B cell (primary cell): Measurements from ENCODE around the gene CDK5RAP2. TPM values are rescaled to one million over a fixed set of nuclear protein-coding genes. Genes with fewer than 3 reads are reported as not detected.

Source experiments
- ATAC-seq: fragments of 200-7000 bp; cut with Tn5 transposase; one replicate; pipeline ENCODE4 v1.10.0; 2021; ENCODE audit warnings: low read depth, mild to moderate bottlenecking, moderate number of reproducible peaks, moderate library complexity
- CTCF ChIA-PET: fragments of 350-600 bp; sonication (Branson Sonifier 250); formaldehyde crosslinking; loops from one replicate; lab custom pipeline; 2021; ENCODE audit warnings: antibody characterized with exemption, inconsistent platforms; lab: Charles Lee
- POLR2A ChIA-PET: fragments of 350-600 bp; sonication (Branson Sonifier 250); formaldehyde crosslinking; loops from one replicate; lab custom pipeline; 2021; ENCODE audit warnings: antibody characterized with exemption; lab: Charles Lee
- DNase-seq: peaks from one replicate; pipeline ENCODE4 v3.0.0; 2013
- H2AFZ ChIP-seq: 2 replicates; pipeline ENCODE4 v1.6.1; 2012; ENCODE audit warnings: mild to moderate bottlenecking, low read depth, low read length; ENCODE audit not compliant: insufficient read depth, poor library complexity, severe bottlenecking
- H3K27ac ChIP-seq, 2 donors: 1 replicate in 1 of 2; 2 replicates in 1 of 2; pipeline ENCODE4 v1.5.1; 2012 to 2013; ENCODE audit warnings: low read length in 2 of 2, mild to moderate bottlenecking in 2 of 2, moderate library complexity in 1 of 2
- H3K27me3 ChIP-seq, 4 experiments: fragments of 200-600 bp in 1 of 4; sonication (generic) in 1 of 4; replicated peaks in 1 of 4; 1 replicate in 2 of 4; 2 replicates in 2 of 4; pipeline versions ENCODE4 v1.6.1 to v1.7.0; 2013 to 2016; ENCODE audit warnings: low read length in 3 of 4, mild to moderate bottlenecking in 2 of 4, mixed read lengths in 1 of 4, moderate library complexity in 1 of 4; ENCODE audit not compliant: insufficient read depth in 4 of 4, control insufficient read depth in 3 of 4; ENCODE audit errors: control extremely low read depth in 1 of 4
- H3K36me3 ChIP-seq, 2 experiments: replicated peaks in 1 of 2; 1 replicate in 1 of 2; 2 replicates in 1 of 2; pipeline versions ENCODE4 v1.6.1 to v1.7.1; 2013; ENCODE audit warnings: low read length in 1 of 2; ENCODE audit not compliant: insufficient read depth in 2 of 2, control insufficient read depth in 1 of 2; ENCODE audit errors: control extremely low read depth in 1 of 2, extremely low read depth in 1 of 2
- H3K4me1 ChIP-seq, 2 donors: fragments of 200-600 bp in 1 of 2; sonication (generic) in 1 of 2; 1 replicate in 1 of 2; 2 replicates in 1 of 2; pipeline versions ENCODE4 v1.5.1 to v1.6.1; 2013 to 2017; ENCODE audit warnings: low read length in 2 of 2; ENCODE audit not compliant: control insufficient read depth in 2 of 2, insufficient read depth in 2 of 2
- H3K4me2 ChIP-seq: replicated peaks from 2 replicates; pipeline ENCODE3; 2012; ENCODE audit warnings: mild to moderate bottlenecking, low read depth, low read length; ENCODE audit not compliant: poor library complexity, severe bottlenecking
- H3K4me3 ChIP-seq, 5 experiments: fragments of 200-600 bp in 1 of 5; sonication (generic) in 1 of 5; 1 replicate in 3 of 5; 2 replicates in 2 of 5; pipeline versions ENCODE4 v1.5.1 to v1.7.0; 2011 to 2016; ENCODE audit warnings: low read length in 4 of 5, mild to moderate bottlenecking in 4 of 5, low read depth in 2 of 5, control low read depth in 1 of 5, moderate library complexity in 1 of 5; ENCODE audit not compliant: insufficient read depth in 1 of 5; ENCODE audit errors: control extremely low read depth in 1 of 5, extremely low read depth in 1 of 5
- H3K79me2 ChIP-seq: fragments of 200-600 bp; sonication (generic); one replicate; pipeline ENCODE4 v1.6.0; 2016; ENCODE audit warnings: low read length; ENCODE audit not compliant: control insufficient read depth, insufficient read depth
- H3K9ac ChIP-seq: fragments of 200-600 bp; sonication (generic); 2 replicates; pipeline ENCODE4 v1.6.1; 2017; ENCODE audit warnings: mild to moderate bottlenecking, low read length, moderate library complexity
- H3K9me3 ChIP-seq, 3 donors: one replicate each; pipeline versions ENCODE4 v1.6.1 to v1.7.1; 2013; ENCODE audit warnings: low read length in 2 of 3; ENCODE audit not compliant: control insufficient read depth in 2 of 3, insufficient read depth in 1 of 3; ENCODE audit errors: control extremely low read depth in 1 of 3
- H4K20me1 ChIP-seq: 2 replicates; pipeline ENCODE4 v1.6.0; 2012; ENCODE audit warnings: mild to moderate bottlenecking, low read length; ENCODE audit not compliant: insufficient read depth, control insufficient read depth, poor library complexity, severe bottlenecking
- H3K27ac Mint-ChIP-seq: one replicate; pipeline ENCODE4 v1.8.0; 2021; ENCODE audit warnings: mixed read lengths
- H3K27me3 Mint-ChIP-seq: one replicate; pipeline ENCODE4 v1.8.0; 2021; ENCODE audit warnings: mixed read lengths
- H3K4me1 Mint-ChIP-seq: one replicate; pipeline ENCODE4 v1.8.0; 2021; ENCODE audit warnings: mixed read lengths
- H3K4me3 Mint-ChIP-seq: one replicate; pipeline ENCODE4 v1.8.0; 2021; ENCODE audit warnings: mixed read lengths
- H3K9me3 Mint-ChIP-seq: one replicate; pipeline ENCODE4 v1.8.0; 2022; ENCODE audit warnings: mixed read lengths; ENCODE audit not compliant: insufficient read depth
- EZH2 ChIP-seq: IDR thresholded peaks from 2 replicates; pipeline ENCODE4 v1.6.1; 2012; ENCODE audit warnings: borderline replicate concordance, low read depth, mild to moderate bottlenecking, moderate library complexity, low read length; ENCODE audit not compliant: insufficient read depth, poor library complexity, severe bottlenecking
- WGBS: methylation state at CpG from one replicate; pipeline ENCODE4 v1.1.5; 2013; ENCODE audit warnings: missing lambda C conversion rate; ENCODE audit not compliant: insufficient coverage; 5-methylcytosine and 5-hydroxymethylcytosine counted together
- intact Hi-C: fragments of 100-400 bp; cut with micrococcal nuclease; formaldehyde crosslinking; loops from one replicate; pipeline ENCODE4 v1.10.0; 2022
- polyA plus RNA-seq: library from polyadenylated mRNA; depleted of rRNA; stranded (reverse); fragments of >200 nt; gene quantifications from 2 replicates; pipeline ENCODE4 v1.2.3, GENCODE V29; 2012
- total RNA-seq, 2 donors: library from RNA; stranded (reverse); fragments of 120-200 nt in 1 of 2; gene quantifications; 1 replicate in 1 of 2; 2 replicates in 1 of 2; pipeline versions ENCODE4 v1.2.3 to v1.2.4, GENCODE V29; 2013 to 2022
- TF ChIP-seq, protein P1 (sequence below): fragments of 200-600 bp; IDR thresholded peaks from one replicate; pipeline ENCODE4 v1.8.0; 2022; ENCODE audit warnings: antibody characterized with exemption, mild to moderate bottlenecking

CDK5RAP2 gene
- total and polyA plus RNA-seq, 2 donors (not counting 1 experiment from before 2014, with no cell fraction given), result 31.3 to 122 TPM

DNA sequence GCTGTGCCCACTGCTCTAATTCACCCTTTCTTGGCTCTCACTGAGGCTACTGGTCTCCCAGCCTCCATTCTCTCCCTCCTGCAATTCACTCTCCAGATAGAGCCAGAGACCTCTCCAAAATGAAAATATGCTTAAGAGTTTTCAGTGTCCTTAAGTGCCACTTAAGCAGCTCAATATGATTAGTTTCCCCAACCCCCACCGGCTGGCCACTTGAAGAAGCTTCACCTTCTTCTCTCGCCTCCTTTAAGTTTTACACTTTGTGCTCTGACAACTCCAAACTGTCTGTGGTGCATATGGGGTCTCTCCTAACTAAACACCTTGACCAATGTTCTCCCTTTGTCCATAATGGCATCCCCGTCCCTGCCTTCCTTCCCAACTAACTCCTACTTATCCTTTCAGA, 53.4 kb downstream of the CDK5RAP2 start:
- Mint-ChIP-seq H3K27ac (no peak overlapping the region), H3K4me1 (no peaks in the 10 kb centered on the region), H3K4me3 (no peak overlapping the region), H3K27me3 (no peaks in the 10 kb centered on the region), H3K9me3 (no peaks in the 10 kb centered on the region)
- H3K36me3 ChIP-seq, result peaks cover 6 to 78% of the 10 kb centered on the region in 2 experiments
- H3K4me1 ChIP-seq, result no peaks in the 10 kb centered on the region
- POLR2A ChIA-PET, result no interaction called here
- H2AFZ ChIP-seq, result no peak overlapping the region
- ATAC-seq, result no peak
- peaks cover 0 to 2% (median 0%) of the 10 kb centered on the region in 3 donors for H3K9me3 ChIP-seq
- no peaks in the 10 kb centered on the region for H3K79me2 ChIP-seq
- intact Hi-C loops, result no loop called here
- H3K9ac ChIP-seq, result no peak overlapping the region
- CTCF ChIA-PET, result no interaction called here
- no peaks in the 10 kb centered on the region for H3K27me3 ChIP-seq
- H4K20me1 ChIP-seq, result no peaks in the 10 kb centered on the region
- H3K27ac ChIP-seq, result no peak overlapping the region
- TF ChIP-seq EZH2, result no peak
- DNase-seq, result no peak
- H3K4me2 ChIP-seq, result no peak overlapping the region
- 100% methylated on average over 3 of the region's 3 CpGs for WGBS
- no peak overlapping the region for H3K4me3 ChIP-seq

DNA sequence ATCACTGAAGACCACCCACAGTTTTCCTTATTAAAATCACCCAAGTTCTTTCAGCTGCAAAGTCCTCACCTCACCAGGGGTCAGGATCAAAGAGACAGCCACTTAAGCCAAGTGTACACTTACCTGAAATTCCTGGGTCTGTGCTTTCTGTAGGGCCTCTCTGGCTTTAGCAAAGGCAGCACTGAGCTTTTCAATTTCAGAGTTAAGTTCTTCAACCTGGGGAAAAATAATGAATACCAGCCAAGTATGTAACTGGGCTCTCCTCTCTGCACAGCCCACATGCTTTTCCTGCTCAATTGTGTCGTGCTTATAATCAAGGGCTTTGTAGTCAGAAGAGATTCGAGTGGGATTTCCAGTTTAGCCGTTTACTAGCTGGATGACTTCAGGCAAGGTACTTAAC, 55.1 kb downstream of the CDK5RAP2 start:
- Mint-ChIP-seq H3K4me1 (no peaks in the 10 kb centered on the region), H3K27me3 (no peaks in the 10 kb centered on the region), H3K4me3 (no peak overlapping the region), H3K27ac (no peak overlapping the region), H3K9me3 (no peaks in the 10 kb centered on the region)
- H4K20me1 ChIP-seq, result no peaks in the 10 kb centered on the region
- intact Hi-C loops, result no loop called here
- no peaks in the 10 kb centered on the region for H3K4me1 ChIP-seq
- no peak overlapping the region for H3K9ac ChIP-seq
- H3K27ac ChIP-seq, result no peak overlapping the region
- ATAC-seq (no peak), DNase-seq (no peak)
- WGBS, result 100% methylated on average over 2 of the region's 3 CpGs
- no peaks in the 10 kb centered on the region for H3K9me3 ChIP-seq
- H3K79me2 ChIP-seq, result no peaks in the 10 kb centered on the region
- no peak overlapping the region for H3K4me3 ChIP-seq
- H3K27me3 ChIP-seq, result no peaks in the 10 kb centered on the region
- ChIA-PET POLR2A (no interaction called here), CTCF (no interaction called here)
- TF ChIP-seq, protein P1, sequence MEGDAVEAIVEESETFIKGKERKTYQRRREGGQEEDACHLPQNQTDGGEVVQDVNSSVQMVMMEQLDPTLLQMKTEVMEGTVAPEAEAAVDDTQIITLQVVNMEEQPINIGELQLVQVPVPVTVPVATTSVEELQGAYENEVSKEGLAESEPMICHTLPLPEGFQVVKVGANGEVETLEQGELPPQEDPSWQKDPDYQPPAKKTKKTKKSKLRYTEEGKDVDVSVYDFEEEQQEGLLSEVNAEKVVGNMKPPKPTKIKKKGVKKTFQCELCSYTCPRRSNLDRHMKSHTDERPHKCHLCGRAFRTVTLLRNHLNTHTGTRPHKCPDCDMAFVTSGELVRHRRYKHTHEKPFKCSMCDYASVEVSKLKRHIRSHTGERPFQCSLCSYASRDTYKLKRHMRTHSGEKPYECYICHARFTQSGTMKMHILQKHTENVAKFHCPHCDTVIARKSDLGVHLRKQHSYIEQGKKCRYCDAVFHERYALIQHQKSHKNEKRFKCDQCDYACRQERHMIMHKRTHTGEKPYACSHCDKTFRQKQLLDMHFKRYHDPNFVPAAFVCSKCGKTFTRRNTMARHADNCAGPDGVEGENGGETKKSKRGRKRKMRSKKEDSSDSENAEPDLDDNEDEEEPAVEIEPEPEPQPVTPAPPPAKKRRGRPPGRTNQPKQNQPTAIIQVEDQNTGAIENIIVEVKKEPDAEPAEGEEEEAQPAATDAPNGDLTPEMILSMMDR, result no peak
- no peak for TF ChIP-seq EZH2
- no peak overlapping the region for H2AFZ ChIP-seq
- H3K36me3 ChIP-seq, result peaks cover 6 to 75% of the 10 kb centered on the region in 2 experiments
- no peak overlapping the region for H3K4me2 ChIP-seq
